SK-N-SH treated with all-trans-retinoic acid at 6 μM for 48 hours (cell line): ENCODE data around the gene MCM9.

Experiments
- ARNTL ChIP-seq: fragments of 450-650 bp; formaldehyde crosslinking; IDR thresholded peaks from 2 replicates; pipeline ENCODE4 v1.5.0; 2020; ENCODE audit warnings: low read depth, mild to moderate bottlenecking, moderate library complexity, borderline replicate concordance
- BACH2 ChIP-seq: fragments of 250-450 bp; sonication (Bioruptor Pico); IDR thresholded peaks from 2 replicates; pipeline ENCODE4 v1.9.0; 2021; ENCODE audit warnings: mild to moderate bottlenecking, borderline replicate concordance
- ESRRG ChIP-seq: fragments of 250-450 bp; sonication (Bioruptor Pico); IDR thresholded peaks from 2 replicates; pipeline ENCODE4 v1.6.1; 2021; ENCODE audit warnings: mild to moderate bottlenecking
- GLIS3 ChIP-seq: fragments of 250-450 bp; sonication (Bioruptor Pico); IDR thresholded peaks from 2 replicates; pipeline ENCODE4 v1.5.0; 2020; ENCODE audit warnings: mild to moderate bottlenecking, moderate library complexity
- ISL1 ChIP-seq: fragments of 250-450 bp; sonication (Bioruptor Pico); IDR thresholded peaks from 2 replicates; pipeline ENCODE4 v2.1.2; 2022; ENCODE audit warnings: mild to moderate bottlenecking, moderate library complexity
- PPARA ChIP-seq: fragments of 250-450 bp; sonication (Bioruptor Pico); IDR thresholded peaks from 2 replicates; pipeline ENCODE4 v1.5.0; 2020; ENCODE audit warnings: mild to moderate bottlenecking, borderline replicate concordance
- SNAI2 ChIP-seq: fragments of 250-450 bp; sonication (Bioruptor Pico); IDR thresholded peaks from 2 replicates; pipeline ENCODE4 v1.5.0; 2020; ENCODE audit warnings: mild to moderate bottlenecking, moderate library complexity
- ZFP3 ChIP-seq: fragments of 250-450 bp; sonication (Bioruptor Pico); IDR thresholded peaks from 2 replicates; pipeline ENCODE4 v1.5.0; 2020; ENCODE audit warnings: mild to moderate bottlenecking, moderate library complexity
- ZFP30 ChIP-seq: fragments of 450-650 bp; formaldehyde crosslinking; IDR thresholded peaks from 2 replicates; pipeline ENCODE4 v1.5.0; 2022; ENCODE audit warnings: mild to moderate bottlenecking, moderate library complexity
- ZNF565 ChIP-seq: fragments of 450-650 bp; formaldehyde crosslinking; conservative IDR thresholded peaks from 2 replicates; pipeline ENCODE4 v1.5.0; 2020; ENCODE audit warnings: low read depth, mild to moderate bottlenecking, moderate library complexity
- TF ChIP-seq, protein P1 (sequence below): fragments of 250-450 bp; sonication (Bioruptor Pico); IDR thresholded peaks from 2 replicates; pipeline ENCODE4 v1.8.0; 2020; ENCODE audit warnings: mild to moderate bottlenecking, moderate library complexity, borderline replicate concordance
- TF ChIP-seq, protein P2 (sequence below): fragments of 250-450 bp; sonication (Bioruptor Pico); IDR thresholded peaks from 2 replicates; pipeline ENCODE4 v1.5.1; 2020; ENCODE audit warnings: low read depth, mild to moderate bottlenecking, moderate library complexity
- TF ChIP-seq, protein P3 (sequence below): fragments of 250-450 bp; sonication (Bioruptor Pico); IDR thresholded peaks from 2 replicates; pipeline ENCODE4 v1.5.0; 2020; ENCODE audit warnings: mild to moderate bottlenecking, moderate library complexity
- TF ChIP-seq, protein P4 (sequence below): fragments of 250-450 bp; sonication (Bioruptor Pico); IDR thresholded peaks from 2 replicates; pipeline ENCODE4 v1.5.1; 2021; ENCODE audit warnings: mild to moderate bottlenecking, moderate library complexity

DNA sequence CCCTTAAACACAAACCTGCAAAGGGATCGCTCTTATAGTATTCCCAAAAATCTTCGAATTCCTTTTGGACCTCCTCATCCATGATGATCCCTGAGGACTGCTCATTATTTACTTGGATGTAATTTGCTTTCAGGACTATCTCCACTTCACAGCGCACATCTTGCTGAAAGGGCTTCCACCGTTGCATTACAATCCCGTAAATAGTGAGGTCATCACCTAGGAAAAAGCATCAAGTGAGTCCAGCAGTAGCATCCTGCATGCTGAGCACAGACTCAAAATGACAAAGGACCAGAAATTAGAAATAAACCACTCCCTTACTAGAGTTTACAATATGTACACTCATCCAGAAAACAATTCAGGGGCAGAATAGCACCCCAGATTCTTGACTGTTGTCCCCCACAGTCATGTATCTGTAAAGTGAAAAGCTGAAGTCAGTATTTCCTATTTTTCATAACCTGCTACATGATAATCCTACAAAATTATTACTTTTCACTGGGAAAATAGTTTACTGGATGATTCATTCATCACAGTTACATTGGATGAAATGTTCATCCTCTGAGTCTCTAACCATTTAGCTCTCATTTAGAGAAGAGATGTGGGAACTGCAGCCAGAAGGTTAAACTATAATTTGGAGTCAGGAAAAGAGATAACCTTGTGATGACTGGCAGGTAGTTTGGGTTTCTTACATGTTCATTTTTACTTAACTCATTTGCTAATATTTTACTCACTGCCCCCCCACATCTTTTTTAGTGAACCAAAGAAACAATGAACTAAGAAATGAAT, 17.2 kb downstream of the MCM9 start:
- TF ChIP-seq PPARA (CRISPR knock-in tag) (no peak), BACH2 (CRISPR knock-in tag) (no peak), ZNF565 (CRISPR knock-in tag) (no peak), ZFP3 (CRISPR knock-in tag) (no peak), ARNTL (CRISPR knock-in tag) (no peak), SNAI2 (CRISPR knock-in tag) (no peak), GLIS3 (CRISPR knock-in tag) (no peak), ISL1 (CRISPR knock-in tag) (no peak), ESRRG (no peak), ZFP30 (no peak)
- TF ChIP-seq, protein P1, sequence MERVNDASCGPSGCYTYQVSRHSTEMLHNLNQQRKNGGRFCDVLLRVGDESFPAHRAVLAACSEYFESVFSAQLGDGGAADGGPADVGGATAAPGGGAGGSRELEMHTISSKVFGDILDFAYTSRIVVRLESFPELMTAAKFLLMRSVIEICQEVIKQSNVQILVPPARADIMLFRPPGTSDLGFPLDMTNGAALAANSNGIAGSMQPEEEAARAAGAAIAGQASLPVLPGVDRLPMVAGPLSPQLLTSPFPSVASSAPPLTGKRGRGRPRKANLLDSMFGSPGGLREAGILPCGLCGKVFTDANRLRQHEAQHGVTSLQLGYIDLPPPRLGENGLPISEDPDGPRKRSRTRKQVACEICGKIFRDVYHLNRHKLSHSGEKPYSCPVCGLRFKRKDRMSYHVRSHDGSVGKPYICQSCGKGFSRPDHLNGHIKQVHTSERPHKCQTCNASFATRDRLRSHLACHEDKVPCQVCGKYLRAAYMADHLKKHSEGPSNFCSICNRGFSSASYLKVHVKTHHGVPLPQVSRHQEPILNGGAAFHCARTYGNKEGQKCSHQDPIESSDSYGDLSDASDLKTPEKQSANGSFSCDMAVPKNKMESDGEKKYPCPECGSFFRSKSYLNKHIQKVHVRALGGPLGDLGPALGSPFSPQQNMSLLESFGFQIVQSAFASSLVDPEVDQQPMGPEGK (CRISPR knock-in tag), result no peak
- TF ChIP-seq, protein P2, sequence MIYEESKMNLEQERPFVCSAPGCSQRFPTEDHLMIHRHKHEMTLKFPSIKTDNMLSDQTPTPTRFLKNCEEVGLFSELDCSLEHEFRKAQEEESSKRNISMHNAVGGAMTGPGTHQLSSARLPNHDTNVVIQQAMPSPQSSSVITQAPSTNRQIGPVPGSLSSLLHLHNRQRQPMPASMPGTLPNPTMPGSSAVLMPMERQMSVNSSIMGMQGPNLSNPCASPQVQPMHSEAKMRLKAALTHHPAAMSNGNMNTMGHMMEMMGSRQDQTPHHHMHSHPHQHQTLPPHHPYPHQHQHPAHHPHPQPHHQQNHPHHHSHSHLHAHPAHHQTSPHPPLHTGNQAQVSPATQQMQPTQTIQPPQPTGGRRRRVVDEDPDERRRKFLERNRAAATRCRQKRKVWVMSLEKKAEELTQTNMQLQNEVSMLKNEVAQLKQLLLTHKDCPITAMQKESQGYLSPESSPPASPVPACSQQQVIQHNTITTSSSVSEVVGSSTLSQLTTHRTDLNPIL (CRISPR knock-in tag), result no peak
- TF ChIP-seq, protein P3, sequence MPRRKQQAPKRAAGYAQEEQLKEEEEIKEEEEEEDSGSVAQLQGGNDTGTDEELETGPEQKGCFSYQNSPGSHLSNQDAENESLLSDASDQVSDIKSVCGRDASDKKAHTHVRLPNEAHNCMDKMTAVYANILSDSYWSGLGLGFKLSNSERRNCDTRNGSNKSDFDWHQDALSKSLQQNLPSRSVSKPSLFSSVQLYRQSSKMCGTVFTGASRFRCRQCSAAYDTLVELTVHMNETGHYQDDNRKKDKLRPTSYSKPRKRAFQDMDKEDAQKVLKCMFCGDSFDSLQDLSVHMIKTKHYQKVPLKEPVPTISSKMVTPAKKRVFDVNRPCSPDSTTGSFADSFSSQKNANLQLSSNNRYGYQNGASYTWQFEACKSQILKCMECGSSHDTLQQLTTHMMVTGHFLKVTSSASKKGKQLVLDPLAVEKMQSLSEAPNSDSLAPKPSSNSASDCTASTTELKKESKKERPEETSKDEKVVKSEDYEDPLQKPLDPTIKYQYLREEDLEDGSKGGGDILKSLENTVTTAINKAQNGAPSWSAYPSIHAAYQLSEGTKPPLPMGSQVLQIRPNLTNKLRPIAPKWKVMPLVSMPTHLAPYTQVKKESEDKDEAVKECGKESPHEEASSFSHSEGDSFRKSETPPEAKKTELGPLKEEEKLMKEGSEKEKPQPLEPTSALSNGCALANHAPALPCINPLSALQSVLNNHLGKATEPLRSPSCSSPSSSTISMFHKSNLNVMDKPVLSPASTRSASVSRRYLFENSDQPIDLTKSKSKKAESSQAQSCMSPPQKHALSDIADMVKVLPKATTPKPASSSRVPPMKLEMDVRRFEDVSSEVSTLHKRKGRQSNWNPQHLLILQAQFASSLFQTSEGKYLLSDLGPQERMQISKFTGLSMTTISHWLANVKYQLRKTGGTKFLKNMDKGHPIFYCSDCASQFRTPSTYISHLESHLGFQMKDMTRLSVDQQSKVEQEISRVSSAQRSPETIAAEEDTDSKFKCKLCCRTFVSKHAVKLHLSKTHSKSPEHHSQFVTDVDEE (CRISPR knock-in tag), result no peak
- TF ChIP-seq, protein P4, sequence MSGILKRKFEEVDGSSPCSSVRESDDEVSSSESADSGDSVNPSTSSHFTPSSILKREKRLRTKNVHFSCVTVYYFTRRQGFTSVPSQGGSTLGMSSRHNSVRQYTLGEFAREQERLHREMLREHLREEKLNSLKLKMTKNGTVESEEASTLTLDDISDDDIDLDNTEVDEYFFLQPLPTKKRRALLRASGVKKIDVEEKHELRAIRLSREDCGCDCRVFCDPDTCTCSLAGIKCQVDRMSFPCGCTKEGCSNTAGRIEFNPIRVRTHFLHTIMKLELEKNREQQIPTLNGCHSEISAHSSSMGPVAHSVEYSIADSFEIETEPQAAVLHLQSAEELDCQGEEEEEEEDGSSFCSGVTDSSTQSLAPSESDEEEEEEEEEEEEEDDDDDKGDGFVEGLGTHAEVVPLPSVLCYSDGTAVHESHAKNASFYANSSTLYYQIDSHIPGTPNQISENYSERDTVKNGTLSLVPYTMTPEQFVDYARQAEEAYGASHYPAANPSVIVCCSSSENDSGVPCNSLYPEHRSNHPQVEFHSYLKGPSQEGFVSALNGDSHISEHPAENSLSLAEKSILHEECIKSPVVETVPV (CRISPR knock-in tag), result no peak
